Endothelial cell (in vitro differentiated cells): ENCODE measurements around the gene OR2T10. TPM values are rescaled to one million over a fixed set of nuclear protein-coding genes. Genes with fewer than 3 reads are reported as not detected.

Experiments used
- DNase-seq: peaks from one replicate; pipeline ENCODE4 v3.0.0; 2021; ENCODE audit warnings: low spot score
- H3K27ac Mint-ChIP-seq: one replicate; pipeline ENCODE4 v1.8.0; 2021; ENCODE audit warnings: mixed read lengths, inconsistent platforms; ENCODE audit not compliant: unreplicated experiment
- H3K27me3 Mint-ChIP-seq: one replicate; pipeline ENCODE4 v1.8.0; 2021; ENCODE audit warnings: mild to moderate bottlenecking, moderate library complexity, mixed read lengths, inconsistent platforms; ENCODE audit not compliant: unreplicated experiment
- H3K36me3 Mint-ChIP-seq: one replicate; pipeline ENCODE4 v1.8.0; 2021; ENCODE audit warnings: mild to moderate bottlenecking, low read depth, mixed read lengths, inconsistent platforms; ENCODE audit not compliant: unreplicated experiment
- H3K4me1 Mint-ChIP-seq: one replicate; pipeline ENCODE4 v1.8.0; 2021; ENCODE audit warnings: mild to moderate bottlenecking, mixed read lengths, inconsistent platforms; ENCODE audit not compliant: unreplicated experiment
- H3K4me3 Mint-ChIP-seq: one replicate; pipeline ENCODE4 v1.8.0; 2021; ENCODE audit warnings: mild to moderate bottlenecking, mixed read lengths, inconsistent platforms; ENCODE audit not compliant: unreplicated experiment
- H3K9me3 Mint-ChIP-seq: one replicate; pipeline ENCODE4 v1.8.0; 2021; ENCODE audit warnings: mixed read lengths, inconsistent platforms; ENCODE audit not compliant: unreplicated experiment
- total RNA-seq: library from RNA; stranded (reverse); fragmentation: NEBNext Ultra II Directional; extraction: Animal tissue kit (Norgen Biotek cat#: 25700); gene quantifications from one replicate; pipeline ENCODE4 v1.2.1, GENCODE V29; 2021; ENCODE audit not compliant: unreplicated experiment
- TF ChIP-seq, protein P1 (sequence below): fragments of 200-600 bp; sonication (generic); IDR thresholded peaks from one replicate; pipeline ENCODE4 v1.5.0; 2021; ENCODE audit warnings: antibody characterized with exemption; ENCODE audit not compliant: unreplicated experiment

Gene OR2T10
- total RNA-seq, 1 donor from 2014 or later: not detected

DNA sequence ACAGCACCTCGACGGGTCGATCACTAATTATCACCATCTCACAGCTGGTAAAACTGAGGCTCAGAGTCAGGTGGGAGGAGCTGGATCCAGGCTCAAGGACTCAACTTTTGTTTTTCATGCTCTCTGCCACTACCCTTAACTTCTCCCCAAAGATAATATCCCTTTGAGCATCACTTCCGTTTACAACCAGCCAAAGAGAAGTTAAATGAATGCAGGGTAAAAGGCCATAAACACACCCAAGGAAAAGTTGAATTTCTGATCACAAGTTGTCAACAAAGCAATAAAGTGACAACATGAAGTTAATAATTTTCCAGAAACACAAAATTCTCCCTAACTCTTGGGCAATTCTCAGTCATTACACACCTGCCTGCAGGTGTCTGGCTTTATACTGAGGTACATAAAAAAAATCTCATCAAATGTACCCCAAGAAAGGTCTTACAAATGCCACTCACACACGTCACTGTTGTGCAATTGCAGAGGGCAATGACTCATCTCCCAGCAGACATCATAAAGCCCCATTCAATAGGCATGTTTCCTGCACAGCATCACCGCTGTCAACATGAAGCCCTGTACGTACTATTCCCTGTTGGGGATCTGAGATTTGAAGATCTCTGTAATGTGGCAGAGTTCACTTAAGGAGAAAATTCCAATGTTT lies 34.0 kb upstream of the OR2T10 start:
- Mint-ChIP-seq H3K4me1 (no peaks in the 10 kb centered on the region), H3K27ac (no peak overlapping the region), H3K9me3 (peaks cover 4% of the 10 kb centered on the region), H3K36me3 (peaks cover 4% of the 10 kb centered on the region), H3K4me3 (no peak overlapping the region), H3K27me3 (peaks cover 2% of the 10 kb centered on the region)
- DNase-seq: no peak
- TF ChIP-seq, protein P1, sequence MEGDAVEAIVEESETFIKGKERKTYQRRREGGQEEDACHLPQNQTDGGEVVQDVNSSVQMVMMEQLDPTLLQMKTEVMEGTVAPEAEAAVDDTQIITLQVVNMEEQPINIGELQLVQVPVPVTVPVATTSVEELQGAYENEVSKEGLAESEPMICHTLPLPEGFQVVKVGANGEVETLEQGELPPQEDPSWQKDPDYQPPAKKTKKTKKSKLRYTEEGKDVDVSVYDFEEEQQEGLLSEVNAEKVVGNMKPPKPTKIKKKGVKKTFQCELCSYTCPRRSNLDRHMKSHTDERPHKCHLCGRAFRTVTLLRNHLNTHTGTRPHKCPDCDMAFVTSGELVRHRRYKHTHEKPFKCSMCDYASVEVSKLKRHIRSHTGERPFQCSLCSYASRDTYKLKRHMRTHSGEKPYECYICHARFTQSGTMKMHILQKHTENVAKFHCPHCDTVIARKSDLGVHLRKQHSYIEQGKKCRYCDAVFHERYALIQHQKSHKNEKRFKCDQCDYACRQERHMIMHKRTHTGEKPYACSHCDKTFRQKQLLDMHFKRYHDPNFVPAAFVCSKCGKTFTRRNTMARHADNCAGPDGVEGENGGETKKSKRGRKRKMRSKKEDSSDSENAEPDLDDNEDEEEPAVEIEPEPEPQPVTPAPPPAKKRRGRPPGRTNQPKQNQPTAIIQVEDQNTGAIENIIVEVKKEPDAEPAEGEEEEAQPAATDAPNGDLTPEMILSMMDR: no peak

- Mint-ChIP-seq H3K4me3 (no peak overlapping the region), H3K27me3 (peaks cover 2% of the 10 kb centered on the region), H3K36me3 (peaks cover 4% of the 10 kb centered on the region), H3K27ac (no peak overlapping the region), H3K9me3 (peaks cover 4% of the 10 kb centered on the region), H3K4me1 (no peaks in the 10 kb centered on the region)
- no peak for DNase-seq
- TF ChIP-seq, protein P1: no peak
These were observed 33.1 kb upstream of the OR2T10 start for GRCh38 chr1:248630551-248630950.

- TF ChIP-seq, protein P1: no peak
- H3K27ac Mint-ChIP-seq: no peak overlapping the region
- peaks cover 4% of the 10 kb centered on the region for H3K9me3 Mint-ChIP-seq
- H3K36me3 Mint-ChIP-seq: peaks cover 4% of the 10 kb centered on the region
- no peak overlapping the region for H3K4me3 Mint-ChIP-seq
- peaks cover 2% of the 10 kb centered on the region for H3K27me3 Mint-ChIP-seq
- no peak for DNase-seq
- no peaks in the 10 kb centered on the region for H3K4me1 Mint-ChIP-seq
These were observed 30.7 kb upstream of the OR2T10 start for GRCh38 chr1:248627971-248628844.

- Mint-ChIP-seq H3K27me3 (peaks cover 2% of the 10 kb centered on the region), H3K36me3 (peaks cover 4% of the 10 kb centered on the region), H3K4me3 (no peak overlapping the region), H3K4me1 (no peaks in the 10 kb centered on the region), H3K27ac (no peak overlapping the region), H3K9me3 (peaks cover 4% of the 10 kb centered on the region)
- no peak for DNase-seq
- TF ChIP-seq, protein P1: no peak
These were observed 28.5 kb upstream of the OR2T10 start for GRCh38 chr1:248625971-248626370.

GRCh38 chr1:248625166-248625565 lies 27.7 kb upstream of the OR2T10 start:
- H3K4me3 Mint-ChIP-seq: no peak overlapping the region

More at GRCh38 chr1:248625166-248625565, 27.7 kb upstream of the OR2T10 start:
- no peaks in the 10 kb centered on the region for H3K9me3 Mint-ChIP-seq
- H3K27me3 Mint-ChIP-seq: peaks cover 2% of the 10 kb centered on the region
- H3K36me3 Mint-ChIP-seq: peaks cover 4% of the 10 kb centered on the region
- no peaks in the 10 kb centered on the region for H3K4me1 Mint-ChIP-seq
- no peak overlapping the region for H3K27ac Mint-ChIP-seq
- DNase-seq: no peak
- TF ChIP-seq, protein P1: no peak
